ENCODE data around the gene DAAM1. TPM values are rescaled to one million over a fixed set of nuclear protein-coding genes. Genes with fewer than 3 reads are reported as not detected.

Gene DAAM1
- polyA plus RNA-seq, 3 donors: 3.2 to 6.3 (median 4.4) TPM

DNA sequence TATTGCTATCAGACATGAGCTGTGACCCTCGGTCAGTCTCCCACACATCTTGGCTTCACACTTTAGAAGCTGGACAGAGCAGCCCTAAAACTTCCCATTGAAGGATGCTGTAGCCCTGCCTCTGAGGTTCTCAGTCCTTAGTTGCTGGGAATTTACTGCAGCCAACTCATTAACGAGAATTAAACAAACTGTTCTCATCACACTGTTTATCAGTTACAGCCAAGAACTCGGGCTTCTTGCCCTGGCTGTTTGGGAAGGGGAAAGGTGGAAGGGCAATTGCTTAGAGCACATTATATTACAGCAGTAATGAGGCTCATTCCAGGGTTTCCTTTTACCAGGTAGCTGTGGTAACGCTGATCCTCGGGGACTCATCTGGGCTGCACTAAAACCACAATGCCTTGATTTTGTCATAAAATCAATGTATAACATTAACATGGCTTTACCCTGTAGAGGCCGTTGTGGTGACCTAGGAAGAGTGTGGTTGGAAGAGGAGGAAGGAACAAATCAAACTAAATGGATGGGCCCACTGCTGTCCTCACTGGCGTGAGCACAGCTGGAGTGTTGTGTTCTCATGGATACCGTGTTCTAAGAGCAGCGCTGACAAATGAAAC, 189.6 kb downstream of the DAAM1 start:
- DNase-seq: no peak
- Histone ChIP-seq H4K20me1 (ENCODE audit: insufficient read depth, low read length) (no peaks in the 10 kb centered on the region), H3K9ac (ENCODE audit: insufficient read depth, low read length, poor library complexity, severe bottlenecking) (no peak overlapping the region), H3K27ac (ENCODE audit: low read depth in 1 of 2, low read length in 2 of 2) (no peak overlapping the region), H2AFZ (ENCODE audit: insufficient read depth, low read depth, low read length, poor library complexity, severe bottlenecking) (no peak overlapping the region), H3K36me3 (replicated peaks in 1 of 2; ENCODE audit: control insufficient read depth in 1 of 2, insufficient read depth in 2 of 2, low read length in 2 of 2) (no peaks in the 10 kb centered on the region), H3K4me1 (ENCODE audit: control insufficient read depth in 1 of 2, insufficient read depth in 2 of 2, low read length in 2 of 2) (peaks cover 11% of the 10 kb centered on the region in 2 donors), H3K9me3 (replicated peaks in 1 of 2; ENCODE audit: control insufficient read depth in 1 of 2, insufficient read depth in 1 of 2, low read length in 2 of 2) (no peaks in the 10 kb centered on the region), H3K79me2 (ENCODE audit: insufficient read depth, low read length) (no peaks in the 10 kb centered on the region), H3K4me2 (replicated peaks; ENCODE audit: extremely low read depth, low read length, poor library complexity, severe bottlenecking) (no peak overlapping the region), H3K4me3 (replicated peaks in 1 of 3; ENCODE audit: low read depth in 2 of 3, low read length in 3 of 3) (no peak overlapping the region), H3K27me3 (ENCODE audit: control insufficient read depth in 2 of 2, insufficient read depth in 2 of 2, low read length in 2 of 2) (no peaks in the 10 kb centered on the region)
- Mint-ChIP-seq H3K9me3 (peaks cover 0 to 4% (median 2%) of the 10 kb centered on the region in 7 donors), H3K4me1 (peaks cover 34% of the 10 kb centered on the region), H3K27me3 (ENCODE audit: low read depth in 3 of 3) (peaks cover 0 to 2% (median 2%) of the 10 kb centered on the region in 3 donors), H3K4me3 (no peak overlapping the region), H3K27ac (no peak overlapping the region), H3K36me3 (no peaks in the 10 kb centered on the region)
- intact Hi-C loops (cut with micrococcal nuclease): no loop called here
- 80% methylated on average over 3 of the region's 9 CpGs for WGBS (ENCODE audit: insufficient coverage)
- TF ChIP-seq, protein P1, sequence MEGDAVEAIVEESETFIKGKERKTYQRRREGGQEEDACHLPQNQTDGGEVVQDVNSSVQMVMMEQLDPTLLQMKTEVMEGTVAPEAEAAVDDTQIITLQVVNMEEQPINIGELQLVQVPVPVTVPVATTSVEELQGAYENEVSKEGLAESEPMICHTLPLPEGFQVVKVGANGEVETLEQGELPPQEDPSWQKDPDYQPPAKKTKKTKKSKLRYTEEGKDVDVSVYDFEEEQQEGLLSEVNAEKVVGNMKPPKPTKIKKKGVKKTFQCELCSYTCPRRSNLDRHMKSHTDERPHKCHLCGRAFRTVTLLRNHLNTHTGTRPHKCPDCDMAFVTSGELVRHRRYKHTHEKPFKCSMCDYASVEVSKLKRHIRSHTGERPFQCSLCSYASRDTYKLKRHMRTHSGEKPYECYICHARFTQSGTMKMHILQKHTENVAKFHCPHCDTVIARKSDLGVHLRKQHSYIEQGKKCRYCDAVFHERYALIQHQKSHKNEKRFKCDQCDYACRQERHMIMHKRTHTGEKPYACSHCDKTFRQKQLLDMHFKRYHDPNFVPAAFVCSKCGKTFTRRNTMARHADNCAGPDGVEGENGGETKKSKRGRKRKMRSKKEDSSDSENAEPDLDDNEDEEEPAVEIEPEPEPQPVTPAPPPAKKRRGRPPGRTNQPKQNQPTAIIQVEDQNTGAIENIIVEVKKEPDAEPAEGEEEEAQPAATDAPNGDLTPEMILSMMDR (IDR thresholded peaks at IDR 0.05): no peak

DNA sequence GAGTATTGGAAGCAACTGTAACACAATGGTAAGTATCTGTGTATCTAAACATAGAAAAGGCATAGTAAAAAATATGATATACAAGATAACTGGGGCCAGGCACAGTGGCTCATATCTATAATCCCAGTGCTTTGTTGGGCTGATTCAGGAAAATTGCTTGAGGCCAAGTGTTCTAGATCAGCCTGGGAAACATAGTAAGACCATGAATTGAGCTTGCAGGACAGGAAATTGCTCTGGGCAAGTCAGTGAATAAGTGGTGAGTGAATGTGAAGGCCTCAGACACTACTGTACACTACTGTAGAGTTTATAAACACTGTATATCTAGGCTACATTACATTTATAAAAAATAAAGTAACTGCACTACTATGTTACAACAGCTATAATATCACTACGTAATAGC, 201.5 kb downstream of the DAAM1 start:
- H3K9me3 Mint-ChIP-seq: peaks cover 0 to 12% (median 3%) of the 10 kb centered on the region in 7 donors
- intact Hi-C loops (cut with micrococcal nuclease): no loop called here
- Histone ChIP-seq H3K27ac (ENCODE audit: low read depth in 1 of 2, low read length in 2 of 2) (no peak overlapping the region), H3K79me2 (ENCODE audit: insufficient read depth, low read length) (no peaks in the 10 kb centered on the region), H3K36me3 (replicated peaks in 1 of 2; ENCODE audit: control insufficient read depth in 1 of 2, insufficient read depth in 2 of 2, low read length in 2 of 2) (no peaks in the 10 kb centered on the region), H3K27me3 (ENCODE audit: control insufficient read depth in 2 of 2, insufficient read depth in 2 of 2, low read length in 2 of 2) (no peaks in the 10 kb centered on the region), H3K4me1 (ENCODE audit: control insufficient read depth in 1 of 2, insufficient read depth in 2 of 2, low read length in 2 of 2) (no peaks in the 10 kb centered on the region), H3K4me2 (replicated peaks; ENCODE audit: extremely low read depth, low read length, poor library complexity, severe bottlenecking) (no peak overlapping the region), H3K9ac (ENCODE audit: insufficient read depth, low read length, poor library complexity, severe bottlenecking) (no peak overlapping the region), H3K4me3 (replicated peaks in 1 of 3; ENCODE audit: low read depth in 2 of 3, low read length in 3 of 3) (no peak overlapping the region), H4K20me1 (ENCODE audit: insufficient read depth, low read length) (no peaks in the 10 kb centered on the region), H3K9me3 (replicated peaks in 1 of 2; ENCODE audit: control insufficient read depth in 1 of 2, insufficient read depth in 1 of 2, low read length in 2 of 2) (no peaks in the 10 kb centered on the region), H2AFZ (ENCODE audit: insufficient read depth, low read depth, low read length, poor library complexity, severe bottlenecking) (no peak overlapping the region)
- no peak for DNase-seq
- TF ChIP-seq, protein P1 (IDR thresholded peaks at IDR 0.05): no peak
- no peaks in the 10 kb centered on the region for H3K36me3 Mint-ChIP-seq
- H3K4me3 Mint-ChIP-seq: no peak overlapping the region
- WGBS (ENCODE audit: insufficient coverage): no CpG with 5 or more reads among the region's 1 CpG
- H3K27ac Mint-ChIP-seq: no peak overlapping the region
- H3K4me1 Mint-ChIP-seq: no peaks in the 10 kb centered on the region
- peaks cover 1 to 2% (median 2%) of the 10 kb centered on the region in 3 donors for H3K27me3 Mint-ChIP-seq (ENCODE audit: low read depth in 3 of 3)
